Measurements from ENCODE around the gene GPAM. TPM values are rescaled to one million over a fixed set of nuclear protein-coding genes. Genes with fewer than 3 reads are reported as not detected.

GPAM gene
- total and polyA plus RNA-seq, 7 donors: 0.92 to 61.4 (median 5.5) TPM

DNA sequence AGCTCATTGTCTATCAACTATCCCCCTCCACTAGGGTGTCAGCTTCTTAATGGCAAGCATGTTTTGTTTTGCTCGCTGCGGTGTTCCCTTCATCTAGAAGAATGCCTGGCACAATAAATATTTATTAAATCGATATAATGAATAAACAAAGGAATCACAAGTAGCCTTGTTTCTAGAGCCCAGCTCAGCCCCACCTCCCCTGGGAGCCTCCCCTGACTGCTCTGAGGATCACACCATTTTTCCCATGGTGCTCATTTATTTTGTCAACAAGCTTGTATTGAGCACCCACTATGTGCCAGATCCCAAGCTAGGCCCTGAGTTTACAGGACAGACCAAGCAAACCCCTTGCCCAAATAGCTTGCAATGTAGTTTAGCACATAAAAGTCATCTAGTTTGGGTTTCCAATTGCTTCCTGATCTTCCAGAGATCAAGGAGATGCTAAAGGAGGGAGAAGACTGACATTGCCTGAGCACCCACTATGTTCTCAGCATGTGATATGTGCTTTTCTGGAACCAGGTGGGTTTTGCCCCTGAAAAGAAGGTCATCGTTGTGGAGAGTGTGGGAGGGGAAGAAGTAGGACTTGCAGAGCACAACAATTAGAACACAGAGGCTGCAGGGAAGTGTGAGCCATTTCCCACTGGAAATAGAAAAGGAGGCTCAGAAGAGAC is 42.3 kb upstream of the GPAM start:
- intact Hi-C loops (cut with DNase I): no loop called here
- Histone ChIP-seq H3K36me3 (no peaks in the 10 kb centered on the region), H3K9me3 (no peaks in the 10 kb centered on the region), H3K27me3 (no peaks in the 10 kb centered on the region), H3K27ac (no peak overlapping the region), H3K4me3 (no peak overlapping the region), H3K4me1 (no peaks in the 10 kb centered on the region)
- no peak for DNase-seq
- TF ChIP-seq POLR2AphosphoS5 (IDR thresholded peaks at IDR 0.05): no peak
- TF ChIP-seq, protein P1, sequence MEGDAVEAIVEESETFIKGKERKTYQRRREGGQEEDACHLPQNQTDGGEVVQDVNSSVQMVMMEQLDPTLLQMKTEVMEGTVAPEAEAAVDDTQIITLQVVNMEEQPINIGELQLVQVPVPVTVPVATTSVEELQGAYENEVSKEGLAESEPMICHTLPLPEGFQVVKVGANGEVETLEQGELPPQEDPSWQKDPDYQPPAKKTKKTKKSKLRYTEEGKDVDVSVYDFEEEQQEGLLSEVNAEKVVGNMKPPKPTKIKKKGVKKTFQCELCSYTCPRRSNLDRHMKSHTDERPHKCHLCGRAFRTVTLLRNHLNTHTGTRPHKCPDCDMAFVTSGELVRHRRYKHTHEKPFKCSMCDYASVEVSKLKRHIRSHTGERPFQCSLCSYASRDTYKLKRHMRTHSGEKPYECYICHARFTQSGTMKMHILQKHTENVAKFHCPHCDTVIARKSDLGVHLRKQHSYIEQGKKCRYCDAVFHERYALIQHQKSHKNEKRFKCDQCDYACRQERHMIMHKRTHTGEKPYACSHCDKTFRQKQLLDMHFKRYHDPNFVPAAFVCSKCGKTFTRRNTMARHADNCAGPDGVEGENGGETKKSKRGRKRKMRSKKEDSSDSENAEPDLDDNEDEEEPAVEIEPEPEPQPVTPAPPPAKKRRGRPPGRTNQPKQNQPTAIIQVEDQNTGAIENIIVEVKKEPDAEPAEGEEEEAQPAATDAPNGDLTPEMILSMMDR (IDR thresholded peaks at IDR 0.05): no peak
- 90 to 93% methylated on average over 4 of the region's 4 CpGs for WGBS, 2 donors

DNA sequence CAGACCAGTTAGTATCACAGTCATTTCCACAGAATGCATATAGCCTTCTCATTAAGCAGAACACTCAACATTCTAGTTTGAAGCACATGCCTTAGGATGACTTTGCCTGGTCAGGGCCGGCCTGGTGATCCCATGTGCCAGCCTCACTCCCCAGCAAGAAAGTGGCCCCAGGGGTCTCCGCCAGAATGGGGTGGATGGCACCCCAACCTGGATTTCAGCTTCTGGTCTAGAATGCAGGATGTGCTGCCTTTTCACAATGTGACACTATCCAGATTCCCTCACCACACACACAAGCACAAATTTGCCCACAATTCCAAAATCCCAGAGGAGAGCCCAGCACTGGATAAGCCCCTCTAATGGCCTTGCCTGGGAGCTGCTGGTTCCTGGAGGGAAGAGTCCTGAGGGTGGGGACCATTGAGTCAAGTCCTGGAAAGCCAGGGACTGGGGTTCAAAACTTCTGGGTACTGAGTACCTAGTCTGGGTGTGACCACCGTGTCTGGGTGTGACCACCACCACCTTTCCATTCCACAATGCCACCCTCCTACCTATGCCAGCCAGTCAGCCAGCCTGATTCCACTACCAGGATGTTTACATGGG is 41.5 kb upstream of the GPAM start:
- Histone ChIP-seq H3K9me3 (peaks cover 0 to 2% (median 0%) of the 10 kb centered on the region in 4 donors), H3K4me1 (no peaks in the 10 kb centered on the region), H3K4me3 (no peak overlapping the region), H3K27me3 (no peaks in the 10 kb centered on the region), H3K36me3 (no peaks in the 10 kb centered on the region), H3K27ac (no peak overlapping the region)
- no peak for DNase-seq
- TF ChIP-seq POLR2AphosphoS5 (IDR thresholded peaks at IDR 0.05) (no peak), EP300 (IDR thresholded peaks at IDR 0.05) (no peak)
- intact Hi-C loops (cut with DNase I): no loop called here
- 91 to 93% methylated on average over 3 of the region's 3 CpGs for WGBS, 2 donors

DNA sequence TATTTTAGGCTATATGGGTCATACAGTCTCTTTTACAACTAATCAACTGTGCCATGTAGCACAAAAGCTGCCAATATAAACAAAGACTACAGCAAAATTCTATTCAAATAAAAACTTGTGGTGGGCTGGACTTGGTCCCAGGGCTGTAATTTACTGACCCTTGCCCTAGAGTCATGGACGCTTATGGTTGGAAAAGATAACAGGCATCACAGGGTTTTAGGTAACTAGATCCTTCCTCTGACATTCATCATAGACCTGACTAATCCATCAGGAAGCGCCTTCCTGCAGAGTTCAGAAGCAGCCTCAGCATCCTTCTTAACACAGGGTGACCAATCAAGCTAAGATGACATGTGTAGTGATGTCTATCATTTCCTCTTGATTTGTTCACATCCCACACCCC is 40.2 kb upstream of the GPAM start:
- Histone ChIP-seq H3K27me3 (no peaks in the 10 kb centered on the region), H3K36me3 (no peaks in the 10 kb centered on the region), H3K4me3 (no peak overlapping the region), H3K27ac (no peak overlapping the region), H3K4me1 (no peaks in the 10 kb centered on the region), H3K9me3 (peaks cover 0 to 5% (median 0%) of the 10 kb centered on the region in 4 donors)
- intact Hi-C loops (cut with DNase I): no loop called here
- TF ChIP-seq POLR2A (IDR thresholded peaks at IDR 0.05) (no peak), EP300 (IDR thresholded peaks at IDR 0.05) (no peak), POLR2AphosphoS5 (IDR thresholded peaks at IDR 0.05) (no peak)
- TF ChIP-seq, protein P1 (IDR thresholded peaks at IDR 0.05): no peak
- 18 to 35% methylated on average over 2 of the region's 2 CpGs for WGBS, 2 donors
- no peak for DNase-seq

DNA sequence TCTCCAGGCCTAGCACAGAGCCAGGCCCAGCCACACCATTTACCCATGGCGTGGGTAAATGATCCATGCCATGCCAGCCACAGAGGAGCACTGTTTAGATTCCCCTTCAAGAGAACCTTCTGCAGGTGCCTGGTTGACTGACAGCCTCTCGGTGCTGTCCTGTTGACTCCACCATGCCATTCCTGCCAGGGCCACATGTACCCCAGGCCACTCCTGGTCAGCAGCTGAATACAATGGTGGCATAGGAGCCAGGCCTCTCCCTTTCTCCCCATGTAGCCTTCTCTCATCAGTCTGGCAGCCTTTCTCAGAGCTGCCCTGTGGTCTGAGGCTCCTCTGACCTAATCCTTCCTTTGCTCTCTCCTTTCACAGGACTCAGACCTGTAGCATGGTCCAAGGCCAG is 39.2 kb upstream of the GPAM start:
- Histone ChIP-seq H3K4me3 (no peak overlapping the region), H3K36me3 (no peaks in the 10 kb centered on the region), H3K9me3 (peaks cover 0 to 5% (median 0%) of the 10 kb centered on the region in 4 donors), H3K4me1 (no peaks in the 10 kb centered on the region), H3K27ac (no peak overlapping the region), H3K27me3 (no peaks in the 10 kb centered on the region)
- intact Hi-C loops (cut with DNase I): no loop called here
- TF ChIP-seq EP300 (IDR thresholded peaks at IDR 0.05) (no peak), POLR2A (IDR thresholded peaks at IDR 0.05) (no peak), POLR2AphosphoS5 (IDR thresholded peaks at IDR 0.05) (no peak)
- TF ChIP-seq, protein P1 (IDR thresholded peaks at IDR 0.05): no peak
- WGBS, 2 donors: 89 to 91% methylated on average over 2 of the region's 2 CpGs
- no peak for DNase-seq

DNA sequence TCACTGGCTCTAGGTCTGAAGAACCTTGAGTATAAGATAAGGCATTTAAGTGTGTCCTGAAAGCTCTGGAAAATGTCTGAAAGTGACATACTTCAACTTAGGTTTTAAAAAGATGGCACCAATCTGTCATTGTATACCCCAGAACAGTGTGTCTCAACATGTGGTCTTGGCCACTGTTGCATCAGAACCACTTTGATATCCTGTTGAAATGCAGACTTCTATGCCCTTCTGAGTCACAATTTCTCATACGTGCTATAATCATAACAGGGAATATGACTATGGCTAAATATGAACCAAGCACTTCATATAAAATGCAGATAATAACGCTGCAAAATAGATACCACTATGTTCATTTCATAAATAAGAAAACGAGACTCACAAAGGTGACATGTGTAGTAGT is 38.0 kb upstream of the GPAM start:
- intact Hi-C loops (cut with DNase I): no loop called here
- Histone ChIP-seq H3K27me3 (no peaks in the 10 kb centered on the region), H3K9me3 (peaks cover 0 to 5% (median 0%) of the 10 kb centered on the region in 4 donors), H3K4me3 (no peak overlapping the region), H3K4me1 (no peaks in the 10 kb centered on the region), H3K36me3 (no peaks in the 10 kb centered on the region), H3K27ac (no peak overlapping the region)
- DNase-seq: no peak
- TF ChIP-seq, protein P1 (IDR thresholded peaks at IDR 0.05): no peak
- TF ChIP-seq EP300 (IDR thresholded peaks at IDR 0.05) (no peak), POLR2A (IDR thresholded peaks at IDR 0.05) (no peak), POLR2AphosphoS5 (IDR thresholded peaks at IDR 0.05) (no peak)
- WGBS, 2 donors: 88 to 90% methylated on average over 3 of the region's 3 CpGs
